OCI-LY7 (cell line): Measurements from ENCODE around the gene C16orf82. TPM values are rescaled to one million over a fixed set of nuclear protein-coding genes. Genes with fewer than 3 reads are reported as not detected.

ENCODE experiments used
- Bru-seq: library from RNA; stranded (reverse); fragments of 400-500 nt; gene quantifications from one replicate; lab custom pipeline; 2021; lab: Mats Ljungman, UMichigan
- BruChase-seq, 2 experiments: library from RNA; stranded (reverse); fragments of 400-500 nt; gene quantifications; one replicate each; lab custom pipeline; 2021; lab: Mats Ljungman, UMichigan
- BruUV-seq: library from RNA; stranded (reverse); fragments of 400-500 nt; replicated peaks from 2 replicates; lab custom pipeline; 2021; lab: Mats Ljungman, UMichigan
- CTCF ChIA-PET: fragments of 300-600 bp; sonication (Branson Sonifier 250); formaldehyde crosslinking; loops from one replicate; lab custom pipeline; 2022; ENCODE audit warnings: antibody characterized with exemption; ENCODE audit not compliant: unreplicated experiment; lab: Charles Lee
- POLR2A ChIA-PET: fragments of 300-600 bp; sonication (Branson Sonifier 250); formaldehyde crosslinking; loops from one replicate; lab custom pipeline; 2022; ENCODE audit warnings: antibody characterized with exemption; lab: Charles Lee
- DNase-seq: peaks from one replicate; pipeline ENCODE4 v3.0.0-alpha.2; 2015; ENCODE audit warnings: low spot score
- H2AFZ ChIP-seq: fragments of 200-600 bp; sonication (generic), shearing (Covaris generic); 2 replicates; pipeline ENCODE4 v1.6.1; 2014; ENCODE audit warnings: mild to moderate bottlenecking, antibody characterized with exemption, low read length, moderate library complexity
- H3K27ac ChIP-seq: fragments of 200-600 bp; sonication (generic); 2 replicates; pipeline ENCODE4 v1.5.1; 2014; ENCODE audit warnings: mixed run types, low read depth, mild to moderate bottlenecking, moderate library complexity, low read length, inconsistent platforms; ENCODE audit not compliant: poor library complexity, severe bottlenecking
- H3K36me3 ChIP-seq: fragments of 200-600 bp; sonication (generic); 2 replicates; pipeline ENCODE4 v1.6.1; 2014; ENCODE audit warnings: mild to moderate bottlenecking, antibody characterized with exemption, low read length, moderate library complexity, mixed read lengths; ENCODE audit not compliant: insufficient read depth
- H3K4me1 ChIP-seq: fragments of 200-600 bp; sonication (generic); 2 replicates; pipeline ENCODE4 v1.5.1; 2014; ENCODE audit warnings: mild to moderate bottlenecking, low read length; ENCODE audit not compliant: insufficient read depth, poor library complexity, severe bottlenecking
- H3K4me2 ChIP-seq: fragments of 200-600 bp; sonication (generic); 2 replicates; pipeline ENCODE4 v1.6.1; 2014; ENCODE audit warnings: mild to moderate bottlenecking, low read length
- H3K4me3 ChIP-seq: fragments of 200-600 bp; sonication (generic); 2 replicates; pipeline ENCODE4 v1.5.1; 2014; ENCODE audit warnings: mild to moderate bottlenecking, low read depth, low read length; ENCODE audit not compliant: poor library complexity, severe bottlenecking
- H3K79me2 ChIP-seq: fragments of 200-600 bp; sonication (generic); 2 replicates; pipeline ENCODE4 v1.6.1; 2016; ENCODE audit warnings: low read depth, mild to moderate bottlenecking, low read length, moderate library complexity, mixed read lengths; ENCODE audit not compliant: insufficient read depth
- H3K9me2 ChIP-seq: fragments of 200-600 bp; sonication (generic); 2 replicates; pipeline ENCODE4 v1.6.1; 2016; ENCODE audit warnings: mild to moderate bottlenecking, low read length, mixed read lengths; ENCODE audit not compliant: insufficient read depth
- H3K9me3 ChIP-seq: fragments of 200-600 bp; sonication (generic); 2 replicates; pipeline ENCODE4 v1.6.1; 2014; ENCODE audit warnings: mild to moderate bottlenecking, mixed run types, low read length, mixed read lengths
- H4K20me1 ChIP-seq: fragments of 200-600 bp; sonication (generic); 2 replicates; pipeline ENCODE4 v1.6.1; 2014; ENCODE audit warnings: mild to moderate bottlenecking, antibody characterized with exemption, low read length, moderate library complexity, mixed read lengths; ENCODE audit not compliant: insufficient read depth
- EZH2phosphoT487 ChIP-seq: fragments of 200-600 bp; sonication (generic); IDR thresholded peaks from 2 replicates; pipeline ENCODE4 v1.6.1; 2018; ENCODE audit warnings: low read depth, borderline replicate concordance, mild to moderate bottlenecking, mixed run types, antibody characterized with exemption, low read length, moderate library complexity, mixed read lengths
- intact Hi-C: fragments of 100-400 bp; cut with micrococcal nuclease; formaldehyde crosslinking; loops from one replicate; pipeline ENCODE4 v1.10.0; 2022; ENCODE audit not compliant: unreplicated experiment
- long read RNA-seq: library from polyadenylated mRNA; stranded (forward); transcript quantifications from one replicate; pipeline ENCODE4 v2.0.0, GENCODE V29; 2022
- total RNA-seq, 2 experiments: library from RNA; depleted of rRNA in 1 of 2; stranded (reverse); fragments of >200 nt in 1 of 2; shearing (Covaris generic) in 1 of 2; gene quantifications; 2 replicates each; pipeline ENCODE4 v1.2.3, GENCODE V29; 2014 to 2022
- TF ChIP-seq, protein P1 (sequence below): fragments of 200-600 bp; sonication (generic); conservative IDR thresholded peaks from 2 replicates; pipeline ENCODE4 v1.5.1; 2014; ENCODE audit warnings: mild to moderate bottlenecking, antibody characterized with exemption, low read length, moderate library complexity, mixed read lengths

Gene C16orf82
- total RNA-seq (2014; rRNA removed; shearing (Covaris generic)) (not detected in 2 replicates), total RNA-seq (2022) (not detected in 2 replicates), Bru-seq, nascent RNA (not detected), BruChase-seq, experiment 1, labeled RNA remaining after a 6-hour chase (not detected), BruChase-seq, experiment 2, labeled RNA remaining after a 2-hour chase (not detected)
- long read RNA-seq = 0 reads

GRCh38 chr16:27066668-27067537 is at the start of gene C16orf82:
Gene C16orf82 (plus strand): TSS chr16:27066927.
- ChIA-PET CTCF (no interaction called here), POLR2A (no interaction called here)
- no peak within 1 kb of the TSS for H3K4me2 ChIP-seq
- no peaks in the 10 kb centered on the region for H4K20me1 ChIP-seq
- no peaks in the 10 kb centered on the region for H3K36me3 ChIP-seq
- intact Hi-C loops = no loop called here
- H3K4me1 ChIP-seq = no peaks in the 10 kb centered on the region
- H3K4me3 ChIP-seq = no peak within 1 kb of the TSS
- no peak for TF ChIP-seq EZH2phosphoT487
- TF ChIP-seq, protein P1, sequence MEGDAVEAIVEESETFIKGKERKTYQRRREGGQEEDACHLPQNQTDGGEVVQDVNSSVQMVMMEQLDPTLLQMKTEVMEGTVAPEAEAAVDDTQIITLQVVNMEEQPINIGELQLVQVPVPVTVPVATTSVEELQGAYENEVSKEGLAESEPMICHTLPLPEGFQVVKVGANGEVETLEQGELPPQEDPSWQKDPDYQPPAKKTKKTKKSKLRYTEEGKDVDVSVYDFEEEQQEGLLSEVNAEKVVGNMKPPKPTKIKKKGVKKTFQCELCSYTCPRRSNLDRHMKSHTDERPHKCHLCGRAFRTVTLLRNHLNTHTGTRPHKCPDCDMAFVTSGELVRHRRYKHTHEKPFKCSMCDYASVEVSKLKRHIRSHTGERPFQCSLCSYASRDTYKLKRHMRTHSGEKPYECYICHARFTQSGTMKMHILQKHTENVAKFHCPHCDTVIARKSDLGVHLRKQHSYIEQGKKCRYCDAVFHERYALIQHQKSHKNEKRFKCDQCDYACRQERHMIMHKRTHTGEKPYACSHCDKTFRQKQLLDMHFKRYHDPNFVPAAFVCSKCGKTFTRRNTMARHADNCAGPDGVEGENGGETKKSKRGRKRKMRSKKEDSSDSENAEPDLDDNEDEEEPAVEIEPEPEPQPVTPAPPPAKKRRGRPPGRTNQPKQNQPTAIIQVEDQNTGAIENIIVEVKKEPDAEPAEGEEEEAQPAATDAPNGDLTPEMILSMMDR = no peak
- no peaks in the 10 kb centered on the region for H3K9me3 ChIP-seq
- H3K27ac ChIP-seq = no peak within 1 kb of the TSS
- no peak within 1 kb of the TSS for H2AFZ ChIP-seq
- DNase-seq = no peak
- BruUV-seq = no TSS peak
- no peaks in the 10 kb centered on the region for H3K79me2 ChIP-seq
- H3K9me2 ChIP-seq = no peaks in the 10 kb centered on the region

DNA sequence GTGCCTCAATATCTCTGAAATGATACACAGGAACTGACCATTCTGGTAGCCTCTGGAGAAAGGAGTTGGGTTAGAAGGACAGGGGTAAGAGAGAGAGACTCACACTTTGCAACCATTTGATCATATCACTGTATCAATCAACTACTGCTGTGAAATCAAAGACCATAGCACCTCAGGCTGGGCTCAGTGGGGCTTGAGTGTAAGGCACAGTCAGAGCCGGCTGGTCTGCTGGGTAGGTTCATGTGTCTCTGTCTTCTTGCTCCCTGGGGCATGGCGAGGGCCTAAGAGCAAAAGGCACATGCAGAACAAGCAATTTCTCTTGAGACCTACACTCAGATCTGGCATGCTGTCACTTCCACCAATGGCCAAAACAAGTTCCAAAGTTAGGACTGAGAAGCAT is 46.7 kb upstream of the C16orf82 start:
- Histone ChIP-seq H3K4me2 (no peak overlapping the region), H3K36me3 (no peaks in the 10 kb centered on the region), H4K20me1 (no peaks in the 10 kb centered on the region), H3K9me2 (no peaks in the 10 kb centered on the region), H3K4me1 (no peaks in the 10 kb centered on the region), H3K27ac (no peak overlapping the region), H3K9me3 (no peaks in the 10 kb centered on the region), H3K4me3 (no peak overlapping the region), H3K79me2 (no peaks in the 10 kb centered on the region), H2AFZ (no peak overlapping the region)
- ChIA-PET POLR2A (no interaction called here), CTCF (no interaction called here)
- BruUV-seq = no TSS peak
- no peak for DNase-seq
- intact Hi-C loops = no loop called here
- TF ChIP-seq, protein P1 = no peak
- no peak for TF ChIP-seq EZH2phosphoT487

DNA sequence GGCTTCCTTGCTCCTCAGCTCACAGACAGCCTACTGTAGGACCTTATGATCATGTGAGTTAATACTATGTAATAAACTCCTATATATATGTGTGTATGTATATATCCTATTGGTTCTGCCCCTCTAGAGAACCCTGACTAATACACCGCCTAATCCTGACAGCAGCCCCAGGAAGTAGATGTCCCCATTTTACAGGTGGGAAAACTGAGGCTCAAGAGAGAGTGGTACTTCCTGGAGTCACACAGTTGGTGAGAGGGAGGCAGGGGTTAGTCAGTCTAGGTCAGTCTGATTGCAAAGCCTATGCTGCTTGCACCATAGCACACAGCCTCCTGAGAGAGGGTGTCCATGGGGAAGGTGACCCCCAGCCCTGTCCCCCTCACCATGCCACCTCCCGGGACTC is 42.7 kb upstream of the C16orf82 start:
- ChIA-PET CTCF (no interaction called here), POLR2A (no interaction called here)
- Histone ChIP-seq H3K9me2 (no peaks in the 10 kb centered on the region), H3K36me3 (no peaks in the 10 kb centered on the region), H3K79me2 (no peaks in the 10 kb centered on the region), H3K27ac (no peak overlapping the region), H3K4me1 (no peaks in the 10 kb centered on the region), H2AFZ (no peak overlapping the region), H3K4me2 (no peak overlapping the region), H3K9me3 (no peaks in the 10 kb centered on the region), H3K4me3 (no peak overlapping the region), H4K20me1 (no peaks in the 10 kb centered on the region)
- TF ChIP-seq, protein P1 = no peak
- intact Hi-C loops = no loop called here
- BruUV-seq = no TSS peak
- no peak for DNase-seq
